HFF-Myc (cell line): ENCODE results near the gene CDC42EP1.

Source experiments
- DNase-seq: peaks from one replicate; pipeline ENCODE4 v3.0.0-alpha.2; 2011; ENCODE audit warnings: low read depth; ENCODE audit errors: extremely low read depth
- H3K4me3 ChIP-seq: replicated peaks from 2 replicates; pipeline ENCODE4 v1.5.1; 2011; ENCODE audit warnings: low read depth, mild to moderate bottlenecking, control low read depth, low read length
- CTCF ChIP-seq: IDR thresholded peaks from 2 replicates; pipeline ENCODE4 v1.5.1; 2012; ENCODE audit warnings: mild to moderate bottlenecking, low read depth, low read length, control low read depth; ENCODE audit errors: missing control alignments

Gene CDC42EP1

GRCh38 chr22:37617431-37617830, 57.2 kb downstream of the CDC42EP1 start:
- DNase-seq = no peak
- H3K4me3 ChIP-seq = no peak overlapping the region
- TF ChIP-seq CTCF = no peak

- TF ChIP-seq CTCF = no peak
- no peak overlapping the region for H3K4me3 ChIP-seq
- DNase-seq = no peak
Measured at GRCh38 chr22:37618072-37618656, 57.9 kb downstream of the CDC42EP1 start.

DNA sequence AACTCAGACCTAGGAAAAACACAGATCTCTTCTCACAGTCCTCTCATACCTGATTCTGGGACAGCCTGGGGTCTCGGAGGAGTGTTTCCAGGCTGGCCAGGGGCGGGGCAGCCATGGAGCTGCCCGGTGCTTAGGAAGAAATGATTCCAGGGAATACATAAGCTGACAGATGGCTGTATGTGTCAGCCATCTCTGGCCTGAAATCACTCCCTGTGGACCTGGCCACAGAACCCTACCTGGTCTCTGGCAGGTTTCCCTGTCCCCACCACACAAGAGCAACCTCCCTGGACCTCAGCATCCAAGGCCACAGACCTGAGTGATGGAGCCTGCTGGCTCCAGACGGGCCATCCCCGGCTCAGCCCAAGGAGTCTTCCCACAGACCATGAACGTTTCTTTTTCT, 58.4 kb downstream of the CDC42EP1 start:
- DNase-seq = no peak
- TF ChIP-seq CTCF = no peak
- no peak overlapping the region for H3K4me3 ChIP-seq
